Activated effector memory CD4-positive, alpha-beta T cell treated with Interleukin-2 at 50 U/mL for 16 hours (primary cell): ENCODE results near the gene MRTFB.
"Not testable (repeated sequence)": the region's sequence is repeated elsewhere in the genome, so short reads cannot be mapped to it uniquely, and the experiment has no call there.

Experiments used
- DNase-seq: peaks from one replicate; pipeline ENCODE4 v3.0.0-alpha.2; 2020

Gene MRTFB

GRCh38 chr16:14109077-14109775 is 38.1 kb downstream of the MRTFB start:
- DNase-seq, result no peak

- DNase-seq, result no peak
These were observed 38.9 kb downstream of the MRTFB start for GRCh38 chr16:14109782-14110727.

- DNase-seq, result no peak
These were observed 39.7 kb downstream of the MRTFB start for GRCh38 chr16:14110728-14111251.

GRCh38 chr16:14111713-14112538 is 40.8 kb downstream of the MRTFB start:
- no peak for DNase-seq

- DNase-seq, result no peak
These were observed 41.4 kb downstream of the MRTFB start for GRCh38 chr16:14112539-14112856.

- no peak for DNase-seq
These were observed 42.2 kb downstream of the MRTFB start for GRCh38 chr16:14113344-14113743.

- no peak for DNase-seq
These were observed 45.9 kb downstream of the MRTFB start for GRCh38 chr16:14117051-14117450.

- no peak for DNase-seq
These were observed 48.7 kb downstream of the MRTFB start for GRCh38 chr16:14119799-14120198.

GRCh38 chr16:14120335-14120734 is 49.2 kb downstream of the MRTFB start:
- no peak for DNase-seq

- no peak for DNase-seq
These were observed 50.0 kb downstream of the MRTFB start for GRCh38 chr16:14121142-14121541.

- no peak for DNase-seq
These were observed 50.8 kb downstream of the MRTFB start for GRCh38 chr16:14121872-14122271.

- not testable (repeated sequence) for DNase-seq
These were observed 51.3 kb downstream of the MRTFB start for GRCh38 chr16:14122430-14122829.

- DNase-seq, result no peak
These were observed 54.0 kb downstream of the MRTFB start for GRCh38 chr16:14125000-14125681.

- no peak for DNase-seq
These were observed 54.6 kb downstream of the MRTFB start for GRCh38 chr16:14125708-14126107.

GRCh38 chr16:14128097-14128496 is 57.0 kb downstream of the MRTFB start:
- DNase-seq, result no peak

- DNase-seq, result no peak
These were observed 58.4 kb downstream of the MRTFB start for GRCh38 chr16:14129502-14129901.

GRCh38 chr16:14131774-14132695 is 60.9 kb downstream of the MRTFB start:
- DNase-seq, result no peak

- DNase-seq, result no peak
These were observed 61.6 kb downstream of the MRTFB start for GRCh38 chr16:14132696-14133048.

GRCh38 chr16:14133907-14134306 is 62.8 kb downstream of the MRTFB start:
- no peak for DNase-seq

- no peak for DNase-seq
These were observed 64.6 kb downstream of the MRTFB start for GRCh38 chr16:14135704-14136103.

GRCh38 chr16:14139872-14140271 is 68.8 kb downstream of the MRTFB start:
- no peak for DNase-seq
